Astrocyte (in vitro differentiated cells and primary cell): ENCODE results near the gene RPRD1B. TPM values are rescaled to one million over a fixed set of nuclear protein-coding genes. Genes with fewer than 3 reads are reported as not detected.

ENCODE experiments used
- DNase-seq: peaks from one replicate; pipeline ENCODE4 v3.0.0-alpha.2; 2010; ENCODE audit warnings: low read depth
- FAIRE-seq: peaks from 2 replicates; lab custom pipeline; 2011; peaks lifted over from hg19 to GRCh38; lab: Jason Lieb, UNC
- H2AFZ ChIP-seq: 2 replicates; pipeline ENCODE4 v1.6.0; 2012; ENCODE audit warnings: low read depth, low read length, inconsistent platforms
- H3K27ac ChIP-seq: 2 replicates; pipeline ENCODE4 v1.5.1; 2011; ENCODE audit warnings: low read depth, low read length, inconsistent platforms
- H3K27me3 ChIP-seq: 2 replicates; pipeline ENCODE4 v1.6.0; 2011; ENCODE audit warnings: low read length, inconsistent platforms; ENCODE audit not compliant: insufficient read depth
- H3K36me3 ChIP-seq: 2 replicates; pipeline ENCODE4 v1.5.1; 2011; ENCODE audit warnings: low read length, inconsistent platforms; ENCODE audit not compliant: insufficient read depth
- H3K4me1 ChIP-seq: 2 replicates; pipeline ENCODE4 v1.5.1; 2011; ENCODE audit warnings: low read length, inconsistent platforms; ENCODE audit not compliant: insufficient read depth
- H3K4me2 ChIP-seq: 2 replicates; pipeline ENCODE4 v1.6.0; 2012; ENCODE audit warnings: low read length, inconsistent platforms
- H3K4me3 ChIP-seq: 2 replicates; pipeline ENCODE4 v1.5.1; 2011; ENCODE audit warnings: low read depth, mild to moderate bottlenecking, low read length, inconsistent platforms; ENCODE audit not compliant: insufficient read depth
- H3K79me2 ChIP-seq: 2 replicates; pipeline ENCODE4 v1.6.0; 2012; ENCODE audit warnings: mild to moderate bottlenecking, low read length, inconsistent platforms; ENCODE audit not compliant: insufficient read depth
- H3K9ac ChIP-seq: 2 replicates; pipeline ENCODE4 v1.6.0; 2012; ENCODE audit warnings: mild to moderate bottlenecking, low read length, inconsistent platforms
- H3K9me3 ChIP-seq: 2 replicates; pipeline ENCODE4 v1.5.1; 2012; ENCODE audit warnings: low read depth, mild to moderate bottlenecking, low read length, inconsistent platforms; ENCODE audit not compliant: insufficient read depth
- H4K20me1 ChIP-seq: 2 replicates; pipeline ENCODE4 v1.6.0; 2012; ENCODE audit warnings: low read length, inconsistent platforms; ENCODE audit not compliant: insufficient read depth
- H3K27ac Mint-ChIP-seq: one replicate; pipeline ENCODE4 v1.8.0; 2021; ENCODE audit warnings: mild to moderate bottlenecking, mixed read lengths; ENCODE audit not compliant: unreplicated experiment
- H3K27me3 Mint-ChIP-seq: one replicate; pipeline ENCODE4 v1.8.0; 2021; ENCODE audit warnings: low read depth, mixed read lengths; ENCODE audit not compliant: unreplicated experiment
- H3K36me3 Mint-ChIP-seq: one replicate; pipeline ENCODE4 v1.8.0; 2021; ENCODE audit warnings: low read depth, mixed read lengths; ENCODE audit not compliant: unreplicated experiment
- H3K4me1 Mint-ChIP-seq: one replicate; pipeline ENCODE4 v1.8.0; 2021; ENCODE audit warnings: low read depth, mixed read lengths; ENCODE audit not compliant: unreplicated experiment
- H3K4me3 Mint-ChIP-seq: one replicate; pipeline ENCODE4 v1.8.0; 2021; ENCODE audit warnings: mild to moderate bottlenecking, moderate library complexity, mixed read lengths; ENCODE audit not compliant: unreplicated experiment
- H3K9me3 Mint-ChIP-seq: one replicate; pipeline ENCODE4 v1.8.0; 2021; ENCODE audit warnings: mild to moderate bottlenecking, mixed read lengths; ENCODE audit not compliant: unreplicated experiment
- CTCF ChIP-seq: IDR thresholded peaks from 2 replicates; pipeline ENCODE4 v1.5.1; 2011; ENCODE audit warnings: low read depth, mild to moderate bottlenecking, inconsistent platforms, low read length, moderate library complexity; ENCODE audit not compliant: insufficient read depth
- EZH2 ChIP-seq: IDR thresholded peaks from 2 replicates; pipeline ENCODE4 v1.6.1; 2012; ENCODE audit warnings: mild to moderate bottlenecking, low read length, inconsistent platforms; ENCODE audit not compliant: insufficient read depth
- total RNA-seq: library from RNA; stranded (reverse); gene quantifications from 2 replicates; pipeline ENCODE4 v1.2.1, GENCODE V29; 2021

Gene RPRD1B
- total RNA-seq, 1 donor from 2014 or later, result 20.7 TPM

- no peak overlapping the region for H2AFZ ChIP-seq
- H3K36me3 ChIP-seq, result peaks cover 31% of the 10 kb centered on the region
- no peak overlapping the region for H3K4me2 ChIP-seq
- Mint-ChIP-seq H3K27me3 (no peaks in the 10 kb centered on the region), H3K4me3 (no peak overlapping the region), H3K27ac (no peak overlapping the region), H3K9me3 (peaks cover 5% of the 10 kb centered on the region), H3K36me3 (peaks cover 11% of the 10 kb centered on the region), H3K4me1 (peaks cover 31% of the 10 kb centered on the region)
- no peak overlapping the region for H3K9ac ChIP-seq
- no peak overlapping the region for H3K4me3 ChIP-seq
- no peaks in the 10 kb centered on the region for H4K20me1 ChIP-seq
- H3K79me2 ChIP-seq, result no peaks in the 10 kb centered on the region
- DNase-seq (no peak), FAIRE-seq (no peak)
- H3K27ac ChIP-seq, result no peak overlapping the region
- no peaks in the 10 kb centered on the region for H3K27me3 ChIP-seq
- H3K9me3 ChIP-seq, result no peaks in the 10 kb centered on the region
- TF ChIP-seq EZH2, result no peak
- TF ChIP-seq CTCF, result no peak
- peaks cover 32% of the 10 kb centered on the region for H3K4me1 ChIP-seq
These were observed 104.7 kb downstream of the RPRD1B start for GRCh38 chr20:38138086-38138778.

GRCh38 chr20:38139156-38139912 lies 105.8 kb downstream of the RPRD1B start:
- Histone ChIP-seq H3K4me2 (no peak overlapping the region), H3K4me3 (no peak overlapping the region), H3K9me3 (no peaks in the 10 kb centered on the region), H3K27me3 (no peaks in the 10 kb centered on the region), H3K4me1 (peaks cover 36% of the 10 kb centered on the region), H3K27ac (no peak overlapping the region), H3K79me2 (no peaks in the 10 kb centered on the region), H3K36me3 (peaks cover 32% of the 10 kb centered on the region), H2AFZ (no peak overlapping the region), H4K20me1 (no peaks in the 10 kb centered on the region), H3K9ac (no peak overlapping the region)
- Mint-ChIP-seq H3K36me3 (peaks cover 11% of the 10 kb centered on the region), H3K9me3 (peaks cover 5% of the 10 kb centered on the region), H3K4me3 (no peak overlapping the region), H3K27me3 (no peaks in the 10 kb centered on the region), H3K4me1 (peaks cover 35% of the 10 kb centered on the region), H3K27ac (no peak overlapping the region)
- TF ChIP-seq EZH2, result no peak
- DNase-seq (no peak), FAIRE-seq (no peak)

- peak; percentile 48 for DNase-seq
- no peaks in the 10 kb centered on the region for H4K20me1 ChIP-seq
- Mint-ChIP-seq H3K4me1 (peaks cover 33% of the 10 kb centered on the region), H3K27me3 (no peaks in the 10 kb centered on the region), H3K4me3 (no peak overlapping the region), H3K27ac (no peak overlapping the region), H3K36me3 (peaks cover 11% of the 10 kb centered on the region), H3K9me3 (peaks cover 5% of the 10 kb centered on the region)
- no peaks in the 10 kb centered on the region for H3K9me3 ChIP-seq
- FAIRE-seq, result no peak
- H3K36me3 ChIP-seq, result peaks cover 32% of the 10 kb centered on the region
- H3K9ac ChIP-seq, result no peak overlapping the region
- H3K27me3 ChIP-seq, result no peaks in the 10 kb centered on the region
- peaks cover 35% of the 10 kb centered on the region for H3K4me1 ChIP-seq
- no peak overlapping the region for H2AFZ ChIP-seq
- TF ChIP-seq CTCF (no peak), EZH2 (no peak)
- H3K4me2 ChIP-seq, result no peak overlapping the region
- no peaks in the 10 kb centered on the region for H3K79me2 ChIP-seq
- H3K27ac ChIP-seq, result no peak overlapping the region
- H3K4me3 ChIP-seq, result no peak overlapping the region
These were observed 106.6 kb downstream of the RPRD1B start for GRCh38 chr20:38139977-38140753.
